ENCODE data around the gene MARCHF9. TPM values are rescaled to one million over a fixed set of nuclear protein-coding genes. Genes with fewer than 3 reads are reported as not detected.

The MARCHF9 gene
- total RNA-seq, 4 donors from 2014 or later = 2.4 to 8.7 (median 5.1) TPM

DNA sequence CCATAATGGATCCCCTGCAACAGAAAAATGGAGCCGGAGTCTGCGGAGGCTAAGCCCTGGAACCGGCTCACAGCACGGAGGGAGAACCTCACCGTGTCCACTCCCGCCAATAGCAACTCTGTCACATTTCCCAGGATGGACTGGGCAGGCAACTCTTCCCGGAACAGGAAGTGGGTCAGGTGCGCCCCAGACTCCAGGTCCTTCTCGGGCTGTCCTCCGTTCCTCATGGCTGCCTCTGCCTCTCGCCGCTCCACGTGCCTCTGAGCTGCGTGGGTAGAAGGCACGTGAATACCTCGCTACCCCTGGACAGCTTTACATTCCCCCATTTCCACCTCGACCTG is 9.7 kb downstream of the MARCHF9 start:
- DNase-seq (ENCODE audit: low spot score) (no peak), ATAC-seq (ENCODE audit: low FRiP score) (no peak)
- TF ChIP-seq, protein P1, sequence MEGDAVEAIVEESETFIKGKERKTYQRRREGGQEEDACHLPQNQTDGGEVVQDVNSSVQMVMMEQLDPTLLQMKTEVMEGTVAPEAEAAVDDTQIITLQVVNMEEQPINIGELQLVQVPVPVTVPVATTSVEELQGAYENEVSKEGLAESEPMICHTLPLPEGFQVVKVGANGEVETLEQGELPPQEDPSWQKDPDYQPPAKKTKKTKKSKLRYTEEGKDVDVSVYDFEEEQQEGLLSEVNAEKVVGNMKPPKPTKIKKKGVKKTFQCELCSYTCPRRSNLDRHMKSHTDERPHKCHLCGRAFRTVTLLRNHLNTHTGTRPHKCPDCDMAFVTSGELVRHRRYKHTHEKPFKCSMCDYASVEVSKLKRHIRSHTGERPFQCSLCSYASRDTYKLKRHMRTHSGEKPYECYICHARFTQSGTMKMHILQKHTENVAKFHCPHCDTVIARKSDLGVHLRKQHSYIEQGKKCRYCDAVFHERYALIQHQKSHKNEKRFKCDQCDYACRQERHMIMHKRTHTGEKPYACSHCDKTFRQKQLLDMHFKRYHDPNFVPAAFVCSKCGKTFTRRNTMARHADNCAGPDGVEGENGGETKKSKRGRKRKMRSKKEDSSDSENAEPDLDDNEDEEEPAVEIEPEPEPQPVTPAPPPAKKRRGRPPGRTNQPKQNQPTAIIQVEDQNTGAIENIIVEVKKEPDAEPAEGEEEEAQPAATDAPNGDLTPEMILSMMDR (IDR thresholded peaks at IDR 0.05) = no peak

DNA sequence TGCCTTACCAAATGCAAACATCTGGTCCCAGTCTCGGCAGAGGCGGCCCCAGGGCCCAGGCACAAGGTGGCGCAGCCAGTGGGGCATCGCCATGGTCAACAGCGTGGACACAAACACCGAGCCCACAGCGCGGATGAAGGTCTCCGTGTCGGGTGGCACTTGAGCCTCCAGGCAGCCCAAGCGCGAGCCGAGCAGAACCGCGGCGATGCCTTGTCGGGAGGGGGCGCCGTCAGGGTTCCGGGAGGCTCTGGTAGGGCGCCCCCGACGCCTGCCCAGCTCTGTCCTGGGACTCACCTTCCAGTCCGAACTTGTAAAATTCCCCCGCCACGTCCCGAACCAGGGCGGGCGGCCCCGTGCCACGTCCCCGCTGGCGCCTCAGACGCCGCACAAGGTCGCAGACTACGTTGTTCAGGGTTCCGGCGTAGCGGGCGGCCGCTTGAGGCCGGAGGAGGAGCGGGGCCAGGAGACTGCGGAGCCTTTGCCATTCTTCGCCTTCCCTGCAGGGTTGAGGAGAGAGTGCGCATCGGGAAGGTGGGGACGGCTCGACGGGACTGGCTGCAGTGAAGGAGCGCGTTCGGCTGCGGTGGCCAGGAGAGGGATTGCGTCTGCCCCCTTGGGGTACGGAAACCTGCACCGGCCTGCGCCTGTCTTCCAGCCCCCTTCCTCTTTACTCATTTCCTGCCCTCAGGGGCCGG is 10.2 kb downstream of the MARCHF9 start:
- peak; percentile 64 for ATAC-seq (ENCODE audit: low FRiP score)
- TF ChIP-seq, protein P1 (IDR thresholded peaks at IDR 0.05) = no peak
- DNase-seq (ENCODE audit: low spot score) = no peak

DNA sequence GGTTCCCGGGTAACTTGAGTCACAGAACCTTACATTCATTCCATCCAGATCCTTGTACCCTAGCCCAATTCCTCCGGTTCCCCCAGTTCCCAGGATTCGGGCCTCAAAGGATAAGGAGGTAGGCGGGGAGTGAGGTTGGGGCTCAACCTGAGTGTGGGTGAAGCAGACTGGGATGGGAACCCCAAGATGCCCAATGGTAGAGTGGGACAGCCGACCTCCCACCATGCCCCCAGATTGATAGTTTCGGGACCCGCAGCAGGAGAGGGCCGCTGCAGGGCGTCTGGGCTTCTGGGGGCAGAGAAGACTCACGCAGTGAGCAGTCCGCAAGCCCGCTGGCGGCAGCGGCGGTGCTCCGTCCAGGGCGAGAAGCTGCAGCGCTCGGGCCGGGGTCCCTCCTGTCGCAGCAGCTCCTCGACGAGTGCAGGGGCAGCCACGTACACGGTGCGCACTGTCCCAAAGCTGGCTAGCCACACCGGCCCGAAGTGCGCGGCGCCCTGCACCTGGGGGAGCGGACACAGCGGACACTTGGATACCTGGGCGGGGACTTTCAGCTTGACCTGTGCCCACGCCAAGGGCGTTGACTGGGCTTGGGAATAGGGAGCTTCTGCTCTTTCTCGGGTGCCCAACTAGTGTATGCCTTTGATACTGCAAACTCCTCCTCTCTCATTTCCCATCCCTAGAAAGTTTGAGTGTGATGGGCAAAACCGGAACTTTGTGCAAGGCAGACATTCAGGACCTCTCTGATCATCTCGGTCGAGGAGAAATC is 11.0 kb downstream of the MARCHF9 start:
- ATAC-seq (ENCODE audit: low FRiP score) (no peak), DNase-seq (ENCODE audit: low spot score) (no peak)
- TF ChIP-seq, protein P1 (IDR thresholded peaks at IDR 0.05) = no peak

DNA sequence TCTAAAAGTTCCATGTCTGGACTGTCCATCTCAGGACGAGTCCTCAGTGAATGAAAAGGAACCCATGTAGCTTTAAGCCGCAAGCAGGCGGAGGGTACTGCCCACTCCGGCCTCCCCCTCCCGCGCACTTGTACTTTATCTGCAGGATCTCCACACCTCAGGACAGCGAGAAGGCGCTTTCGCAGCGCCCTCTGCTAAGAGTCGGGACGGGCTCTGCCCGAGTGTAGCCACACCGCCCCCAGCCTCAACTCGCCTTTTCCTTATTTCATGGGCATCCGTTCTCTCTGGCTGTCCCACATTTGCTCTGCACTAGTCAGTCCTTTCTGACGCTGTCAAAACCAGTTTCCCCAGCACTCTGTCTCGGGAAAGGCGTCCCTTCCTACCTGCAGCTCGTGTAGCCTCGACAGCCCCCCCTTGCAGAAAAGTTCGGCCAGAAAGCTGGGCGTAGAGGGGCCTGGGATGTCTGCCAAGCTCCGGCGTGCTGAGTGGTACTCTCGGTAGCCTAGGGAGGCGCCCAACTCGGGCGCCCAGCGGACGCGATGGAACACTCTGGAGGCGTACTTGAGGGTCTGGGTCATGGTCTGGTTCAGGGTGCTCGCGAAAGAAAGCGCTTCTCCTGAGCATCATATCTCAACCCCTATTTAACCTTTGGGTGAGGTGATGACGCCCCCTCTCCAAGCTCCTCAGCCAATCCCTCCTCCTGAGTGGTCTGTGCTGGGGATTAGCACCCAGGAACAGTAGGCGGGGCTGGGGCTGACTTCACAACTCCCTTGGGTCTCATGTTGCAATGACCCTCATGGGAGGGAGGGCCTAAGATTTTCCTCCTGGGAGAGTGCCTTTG is 11.8 kb downstream of the MARCHF9 start, which contains the start of gene CYP27B1:
Gene CYP27B1 (minus strand): TSS at position 615 of the 841 bp plus-strand sequence. CDS start 37 bp downstream, at position 578.
- DNase-seq (ENCODE audit: low spot score) = no peak
- TF ChIP-seq, protein P1 (IDR thresholded peaks at IDR 0.05) = no peak
- ATAC-seq (ENCODE audit: low FRiP score) = no peak

DNA sequence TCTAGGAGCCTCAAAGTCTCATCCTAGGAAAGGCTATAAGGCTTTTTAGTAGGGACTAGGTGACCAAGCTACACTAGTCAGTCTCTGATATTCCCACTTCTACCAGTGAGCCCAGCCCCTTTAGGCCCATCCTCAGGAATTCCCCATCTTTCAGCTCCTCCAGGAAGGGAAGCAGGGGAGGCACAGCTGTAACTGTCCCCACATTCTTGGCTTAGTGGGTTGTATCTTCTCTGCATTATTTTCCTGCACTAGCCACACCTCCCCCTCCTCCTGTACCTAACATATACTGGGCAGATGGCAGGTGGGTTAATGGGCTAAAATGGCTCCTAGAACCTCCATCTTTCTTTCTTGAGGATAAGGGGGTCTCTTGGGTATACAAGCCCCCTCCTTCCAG is 12.4 kb downstream of the MARCHF9 start:
- TF ChIP-seq, protein P1 (IDR thresholded peaks at IDR 0.05) = no peak
- ATAC-seq (ENCODE audit: low FRiP score) (no peak), DNase-seq (ENCODE audit: low spot score) (no peak)

DNA sequence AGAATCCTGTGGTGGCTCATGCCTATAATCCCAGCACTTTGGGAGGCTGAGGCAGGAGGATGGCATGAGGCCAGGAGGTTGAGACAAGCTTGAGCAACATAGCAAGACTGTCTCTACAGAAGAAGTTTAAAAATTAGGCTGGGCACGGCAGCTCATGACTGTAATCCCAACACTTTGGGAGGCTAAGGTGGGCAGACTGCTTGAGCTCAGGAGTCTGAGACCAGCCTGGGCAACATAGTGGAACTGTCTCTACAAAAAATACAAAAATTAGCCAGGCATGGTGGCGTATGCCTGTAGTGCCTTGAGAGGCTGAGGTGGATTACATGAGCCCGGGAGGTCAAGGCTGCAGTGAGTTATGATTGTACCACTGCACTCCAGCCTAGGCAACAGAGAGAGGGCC is 13.0 kb downstream of the MARCHF9 start:
- TF ChIP-seq, protein P1 (IDR thresholded peaks at IDR 0.05) = no peak
- ATAC-seq (ENCODE audit: low FRiP score) = no peak
- DNase-seq (ENCODE audit: low spot score) = no peak
